MCF 10A (cell line): Measurements from ENCODE around the gene PPP1CA. TPM values are rescaled to one million over a fixed set of nuclear protein-coding genes. Genes with fewer than 3 reads are reported as not detected.

Experiments
- BruUV-seq: library from RNA; stranded (reverse); fragments of 400-500 nt; replicated peaks from 2 replicates; lab custom pipeline; 2021; lab: Mats Ljungman, UMichigan
- CTCF ChIA-PET: fragments of 300-600 bp; sonication (Branson Sonifier 250); formaldehyde crosslinking; extraction: SDS; loops from one replicate; lab custom pipeline; 2021; ENCODE audit warnings: antibody characterized with exemption, inconsistent platforms; lab: Yijun Ruan, JAX
- POLR2A ChIA-PET: fragments of 300-600, 350-650 bp; sonication (Branson Sonifier 250); formaldehyde crosslinking; extraction: SDS; loops from one replicate; lab custom pipeline; 2020; ENCODE audit warnings: antibody characterized with exemption, inconsistent platforms; lab: Yijun Ruan, JAX
- DNase-seq: peaks from one replicate; pipeline ENCODE4 v3.0.0-alpha.2; 2018; ENCODE audit not compliant: unreplicated experiment
- H3K27ac Mint-ChIP-seq: one replicate; pipeline ENCODE4 v1.8.0; 2022; ENCODE audit warnings: mild to moderate bottlenecking, low read depth, mixed read lengths; ENCODE audit not compliant: unreplicated experiment
- H3K27me3 Mint-ChIP-seq: one replicate; pipeline ENCODE4 v1.8.0; 2022; ENCODE audit warnings: mixed read lengths; ENCODE audit not compliant: insufficient read depth, unreplicated experiment
- H3K36me3 Mint-ChIP-seq: one replicate; pipeline ENCODE4 v1.8.0; 2022; ENCODE audit warnings: mild to moderate bottlenecking, moderate library complexity, mixed read lengths; ENCODE audit not compliant: insufficient read depth, unreplicated experiment
- H3K4me1 Mint-ChIP-seq: one replicate; pipeline ENCODE4 v1.8.0; 2022; ENCODE audit warnings: mixed read lengths; ENCODE audit not compliant: insufficient read depth, unreplicated experiment
- H3K4me3 Mint-ChIP-seq: one replicate; pipeline ENCODE4 v1.8.0; 2022; ENCODE audit warnings: mild to moderate bottlenecking, moderate library complexity, mixed read lengths; ENCODE audit not compliant: unreplicated experiment
- H3K9me3 Mint-ChIP-seq: one replicate; pipeline ENCODE4 v1.8.0; 2022; ENCODE audit warnings: mixed read lengths; ENCODE audit not compliant: unreplicated experiment
- CTCF ChIP-seq: fragments of 200-600 bp; IDR thresholded peaks from one replicate; pipeline ENCODE4 v1.8.0; 2022; ENCODE audit warnings: antibody characterized with exemption, mild to moderate bottlenecking; ENCODE audit not compliant: unreplicated experiment
- intact Hi-C: fragments of 100-400 bp; cut with micrococcal nuclease; formaldehyde crosslinking; loops from 2 replicates; pipeline ENCODE4 v1.14.1; 2022
- total RNA-seq: library from RNA; stranded (reverse); gene quantifications from 2 replicates; pipeline ENCODE4 v1.2.3, GENCODE V29; 2022

Gene PPP1CA
- total RNA-seq, 1 experiment from 2014 or later, result 143 TPM

GRCh38 chr11:67411785-67412152 lies 10.1 kb upstream of the PPP1CA start:
- H3K27me3 Mint-ChIP-seq, result no peaks in the 10 kb centered on the region
- POLR2A ChIA-PET, result interaction anchor here (0.6 to 1.4 kb wide), 2 partner anchors 81 to 568 kb away, joined by 4 read pairs; no protein-coding TSS in a partner anchor
- BruUV-seq, result no TSS peak

GRCh38 chr11:67410984-67411784 lies 9.5 kb upstream of the PPP1CA start:
- H3K9me3 Mint-ChIP-seq, result no peaks in the 10 kb centered on the region
- H3K4me3 Mint-ChIP-seq, result no peak overlapping the region
- no peaks in the 10 kb centered on the region for H3K27me3 Mint-ChIP-seq
- no peak for TF ChIP-seq CTCF
- H3K36me3 Mint-ChIP-seq, result peaks cover 13% of the 10 kb centered on the region
- no peak overlapping the region for H3K27ac Mint-ChIP-seq
- POLR2A ChIA-PET, result no interaction called here
- CTCF ChIA-PET, result interaction anchor here (0.6 to 2.6 kb wide), 3 partner anchors 10 to 257 kb away, joined by 3 to 9 read pairs (median 3); partner anchors contain the start of gene PPP1CA
- intact Hi-C loops, result no loop called here
- peaks cover 2% of the 10 kb centered on the region for H3K4me1 Mint-ChIP-seq
- no TSS peak for BruUV-seq
- no peak for DNase-seq

More at GRCh38 chr11:67411785-67412152, 10.1 kb upstream of the PPP1CA start:
- Mint-ChIP-seq H3K4me3 (no peak overlapping the region), H3K9me3 (no peaks in the 10 kb centered on the region), H3K36me3 (peaks cover 13% of the 10 kb centered on the region), H3K27ac (no peak overlapping the region), H3K4me1 (peaks cover 8% of the 10 kb centered on the region)
- CTCF ChIA-PET, result interaction anchor here (0.6 to 2.6 kb wide), 3 partner anchors 10 to 256 kb away, joined by 3 to 9 read pairs (median 3); partner anchors contain the start of gene PPP1CA
- no peak for DNase-seq
- intact Hi-C loops, result no loop called here
- TF ChIP-seq CTCF, result no peak

GRCh38 chr11:67410369-67410831 lies 8.7 kb upstream of the PPP1CA start:
- intact Hi-C loops, result no loop called here
- H3K27me3 Mint-ChIP-seq, result no peaks in the 10 kb centered on the region
- H3K36me3 Mint-ChIP-seq, result peaks cover 13% of the 10 kb centered on the region
- H3K4me3 Mint-ChIP-seq, result no peak overlapping the region
- DNase-seq, result no peak
- ChIA-PET CTCF (interaction anchor here (2.6 kb wide), 1 partner anchor 9 kb away, joined by 9 read pairs; the partner anchor contains the start of gene PPP1CA), POLR2A (no interaction called here)
- H3K27ac Mint-ChIP-seq, result no peak overlapping the region
- H3K4me1 Mint-ChIP-seq, result no peaks in the 10 kb centered on the region
- H3K9me3 Mint-ChIP-seq, result no peaks in the 10 kb centered on the region
- no peak for TF ChIP-seq CTCF
- BruUV-seq, result no TSS peak

GRCh38 chr11:67409781-67410368 lies 8.2 kb upstream of the PPP1CA start:
- CTCF ChIA-PET, result no interaction called here
- H3K4me3 Mint-ChIP-seq, result no peak overlapping the region

More at GRCh38 chr11:67409781-67410368, 8.2 kb upstream of the PPP1CA start:
- no TSS peak for BruUV-seq
- no peak for TF ChIP-seq CTCF
- DNase-seq, result no peak
- H3K27me3 Mint-ChIP-seq, result no peaks in the 10 kb centered on the region
- intact Hi-C loops, result no loop called here
- H3K4me1 Mint-ChIP-seq, result no peaks in the 10 kb centered on the region
- H3K36me3 Mint-ChIP-seq, result peaks cover 14% of the 10 kb centered on the region
- POLR2A ChIA-PET, result no interaction called here
- H3K27ac Mint-ChIP-seq, result no peak overlapping the region
- H3K9me3 Mint-ChIP-seq, result no peaks in the 10 kb centered on the region
